IMR-90 (cell line): ENCODE results near the gene USP6NL. TPM values are rescaled to one million over a fixed set of nuclear protein-coding genes. Genes with fewer than 3 reads are reported as not detected.

Experiments
- ATAC-seq: fragments of 200-7000 bp; cut with Tn5 transposase; 2 replicates; pipeline ENCODE4 v1.9.1; 2020; ENCODE audit warnings: low read depth, mild to moderate bottlenecking, moderate library complexity
- BruUV-seq: library from RNA; stranded (reverse); fragments of 400-500 nt; replicated peaks from 2 replicates; lab custom pipeline; 2021; lab: Mats Ljungman, UMichigan
- CTCF ChIA-PET: fragments of 300-600 bp; formaldehyde crosslinking; extraction: SDS; loops from one replicate; lab custom pipeline; 2021; ENCODE audit warnings: antibody characterized with exemption; lab: Yijun Ruan, JAX
- POLR2A ChIA-PET: fragments of 300-600 bp; sonication (Branson Sonifier 250); formaldehyde crosslinking; loops from one replicate; lab custom pipeline; 2022; ENCODE audit warnings: antibody characterized with exemption; ENCODE audit not compliant: unreplicated experiment; lab: Charles Lee
- DNase-seq: peaks from one replicate; pipeline ENCODE4 v3.0.0; 2013
- H2AFZ ChIP-seq: replicated peaks from 2 replicates; pipeline ENCODE3; 2013; ENCODE audit warnings: low read length, mild to moderate bottlenecking; ENCODE audit not compliant: poor library complexity
- H2AK5ac ChIP-seq: 2 replicates; pipeline ENCODE4 v1.6.1; 2013; ENCODE audit warnings: low read depth, low read length, inconsistent platforms
- H2AK9ac ChIP-seq: replicated peaks from 2 replicates; pipeline ENCODE3; 2013; ENCODE audit warnings: mild to moderate bottlenecking, low read depth, low read length, moderate library complexity; ENCODE audit not compliant: poor library complexity
- H2BK120ac ChIP-seq: 2 replicates; pipeline ENCODE4 v1.6.1; 2013; ENCODE audit warnings: low read depth, low read length, inconsistent platforms
- H2BK15ac ChIP-seq: 3 replicates; pipeline ENCODE4 v1.6.1; 2013; ENCODE audit warnings: low read depth, low read length, inconsistent platforms
- H2BK20ac ChIP-seq: 2 replicates; pipeline ENCODE4 v1.6.1; 2013; ENCODE audit warnings: low read depth, mild to moderate bottlenecking, inconsistent platforms, low read length, moderate library complexity
- H2BK5ac ChIP-seq: 2 replicates; pipeline ENCODE4 v1.6.1; 2013; ENCODE audit warnings: mild to moderate bottlenecking, low read depth, low read length, inconsistent platforms; ENCODE audit not compliant: poor library complexity, severe bottlenecking
- H3K14ac ChIP-seq: replicated peaks from 2 replicates; pipeline ENCODE4 v1.6.1; 2013; ENCODE audit warnings: low read depth, low read length, inconsistent platforms
- H3K18ac ChIP-seq: 2 replicates; pipeline ENCODE4 v1.6.1; 2013; ENCODE audit warnings: low read depth, low read length, control low read depth
- H3K23ac ChIP-seq: 2 replicates; pipeline ENCODE4 v1.6.1; 2013; ENCODE audit warnings: low read depth, low read length, inconsistent platforms
- H3K27ac ChIP-seq: 2 replicates; pipeline ENCODE4 v1.5.1; 2013; ENCODE audit warnings: mild to moderate bottlenecking, control low read depth, low read length; ENCODE audit not compliant: insufficient read depth
- H3K27me3 ChIP-seq: 2 replicates; pipeline ENCODE4 v1.6.1; 2013; ENCODE audit warnings: low read length; ENCODE audit not compliant: control insufficient read depth, insufficient read depth
- H3K36me3 ChIP-seq: 2 replicates; pipeline ENCODE4 v1.6.1; 2013; ENCODE audit warnings: low read length, mixed read lengths; ENCODE audit not compliant: control insufficient read depth, insufficient read depth
- H3K4ac ChIP-seq: 2 replicates; pipeline ENCODE4 v1.6.1; 2013; ENCODE audit warnings: low read depth, low read length, inconsistent platforms
- H3K4me1 ChIP-seq: 2 replicates; pipeline ENCODE4 v1.6.1; 2013; ENCODE audit warnings: low read length, mixed read lengths; ENCODE audit not compliant: control insufficient read depth, insufficient read depth
- H3K4me2 ChIP-seq: 2 replicates; pipeline ENCODE4 v1.6.1; 2013; ENCODE audit warnings: low read depth, mild to moderate bottlenecking, control low read depth, low read length, moderate library complexity
- H3K4me3 ChIP-seq: 2 replicates; pipeline ENCODE4 v1.5.1; 2013; ENCODE audit warnings: low read depth, mild to moderate bottlenecking, control low read depth, low read length, moderate library complexity; ENCODE audit not compliant: insufficient read depth
- H3K56ac ChIP-seq: 2 replicates; pipeline ENCODE4 v1.6.1; 2013; ENCODE audit warnings: low read length, inconsistent platforms; ENCODE audit not compliant: insufficient read depth; ENCODE audit errors: extremely low read depth
- H3K79me1 ChIP-seq, 2 experiments: 2 replicates each; pipeline ENCODE4 v1.6.1; 2013; ENCODE audit warnings: low read length in 2 of 2, inconsistent platforms in 1 of 2, low read depth in 1 of 2
- H3K9ac ChIP-seq: 2 replicates; pipeline ENCODE4 v1.6.1; 2013; ENCODE audit warnings: low read depth, low read length, control low read depth
- H3K9me1 ChIP-seq: 2 replicates; pipeline ENCODE4 v1.6.1; 2013; ENCODE audit warnings: low read length, inconsistent platforms; ENCODE audit not compliant: insufficient read depth
- H3K9me3 ChIP-seq: 2 replicates; pipeline ENCODE4 v1.6.1; 2013; ENCODE audit warnings: low read length; ENCODE audit not compliant: control insufficient read depth, insufficient read depth
- H4K20me1 ChIP-seq: 2 replicates; pipeline ENCODE4 v1.6.1; 2013; ENCODE audit warnings: low read length, inconsistent platforms; ENCODE audit not compliant: insufficient read depth
- H4K5ac ChIP-seq: 2 replicates; pipeline ENCODE4 v1.6.1; 2013; ENCODE audit warnings: mild to moderate bottlenecking, low read depth, low read length, control low read depth
- H4K8ac ChIP-seq, 2 experiments: 2 replicates each; pipeline ENCODE4 v1.6.1; 2013; ENCODE audit warnings: low read depth in 2 of 2, low read length in 2 of 2, control low read depth in 1 of 2, inconsistent platforms in 1 of 2
- H4K91ac ChIP-seq: 2 replicates; pipeline ENCODE4 v1.6.1; 2013; ENCODE audit warnings: low read depth, low read length, inconsistent platforms; ENCODE audit not compliant: insufficient read depth
- BHLHE40 ChIP-seq: fragments of 150-350 bp; IDR thresholded peaks from 2 replicates; pipeline ENCODE4 v1.6.1; 2016; ENCODE audit warnings: mild to moderate bottlenecking, low read depth, low read length
- MAFK ChIP-seq: IDR thresholded peaks from 2 replicates; pipeline ENCODE4 v1.6.1; 2012; ENCODE audit warnings: low read depth, low read length, improper control_type of control experiment
- MAZ ChIP-seq: IDR thresholded peaks from 2 replicates; pipeline ENCODE4 v1.6.1; 2012; ENCODE audit warnings: low read depth, mild to moderate bottlenecking, low read length, improper control_type of control experiment, moderate library complexity, borderline replicate concordance
- POLR2A ChIP-seq: IDR thresholded peaks from 2 replicates; pipeline ENCODE4 v1.6.1; 2012; ENCODE audit warnings: mild to moderate bottlenecking, low read depth, low read length
- RCOR1 ChIP-seq: IDR thresholded peaks from 2 replicates; pipeline ENCODE4 v1.6.1; 2012; ENCODE audit warnings: mild to moderate bottlenecking, low read length, improper control_type of control experiment; ENCODE audit not compliant: insufficient replicate concordance
- WGBS, 2 experiments: methylation state at CpG; one replicate each; pipeline versions ENCODE4 v1.1.5 to v1.1.7; 2013; ENCODE audit warnings: missing lambda C conversion rate in 2 of 2; ENCODE audit not compliant: insufficient read length in 1 of 2; ENCODE audit errors: extremely low coverage in 2 of 2; 5-methylcytosine and 5-hydroxymethylcytosine counted together
- dilution Hi-C: fragments of 300-500 bp; cut with HindIII; formaldehyde crosslinking; loops from one replicate; pipeline ENCODE4 v1.14.3; 2018; ENCODE audit warnings: low sequenced_read_pairs; ENCODE audit not compliant: unreplicated experiment
- in situ Hi-C: fragments of 300-500 bp; cut with MboI; formaldehyde crosslinking; loops from 3 replicates; pipeline ENCODE4 v1.14.3; 2019; ENCODE audit warnings: low sequenced_read_pairs, inconsistent platforms, mixed read lengths
- intact Hi-C: fragments of 100-400 bp; cut with micrococcal nuclease; formaldehyde crosslinking; loops from 2 replicates; pipeline ENCODE4 v1.10.0; 2022
- polyA plus RNA-seq, 3 experiments: library from polyadenylated mRNA; depleted of rRNA; stranded (reverse); fragments of >200 nt; gene quantifications; 2 replicates each; pipeline ENCODE4 v1.2.3, GENCODE V29; 2012; ENCODE audit warnings: low replicate concordance in 1 of 3
- total RNA-seq: library from RNA; depleted of rRNA; stranded (reverse); fragments of >200 nt; gene quantifications from 2 replicates; pipeline ENCODE4 v1.2.3, GENCODE V29; 2012
- TF ChIP-seq, protein P1 (sequence below): fragments of 150-350 bp; IDR thresholded peaks from 2 replicates; pipeline ENCODE4 v1.6.1; 2016; ENCODE audit warnings: low read depth, mild to moderate bottlenecking, low read length, moderate library complexity, borderline replicate concordance

USP6NL gene
- total and polyA plus RNA-seq, 2 of the 4 experiments (the other 2 are of a cell fraction) = 7.8 to 9.1 TPM

DNA sequence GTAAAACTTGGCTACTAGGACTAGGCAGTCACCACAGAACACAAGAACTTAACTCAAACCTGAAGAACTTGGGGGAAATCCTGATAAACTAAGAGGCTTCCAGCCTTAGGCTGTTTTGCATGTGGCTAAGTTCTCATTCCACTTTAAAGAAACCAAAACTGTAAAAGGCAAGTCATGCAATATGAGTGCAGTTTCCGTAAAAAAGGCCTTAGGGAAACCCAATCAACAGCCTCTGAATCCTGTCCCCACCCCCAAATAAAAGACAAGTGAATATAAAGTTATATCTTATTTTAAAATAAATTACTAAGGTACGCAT is 95.1 kb downstream of the USP6NL start:
- H4K8ac ChIP-seq = no peak overlapping the region
- ChIA-PET POLR2A (no interaction called here), CTCF (interaction anchor here (0.9 to 2.8 kb wide), 4 partner anchors 9 to 241 kb away, joined by 3 to 23 read pairs (median 10); no protein-coding TSS in a partner anchor)
- H3K56ac ChIP-seq = no peak overlapping the region
- H3K14ac ChIP-seq = no peak overlapping the region
- H3K23ac ChIP-seq = no peak overlapping the region
- intact Hi-C loops (loop anchor here (5.0 kb wide), 2 partner anchors 96 to 466 kb away; partner anchors contain the start of gene USP6NL), dilution Hi-C loops (no loop called here), in situ Hi-C loops (loop anchor here (5.0 to 10.0 kb wide), 2 partner anchors 206 to 238 kb away; no protein-coding TSS in a partner anchor)
- no peak overlapping the region for H2AFZ ChIP-seq
- H4K91ac ChIP-seq = no peak overlapping the region
- no CpG with 5 or more reads among the region's 2 CpGs for WGBS, 2 experiments
- no peak overlapping the region for H3K9ac ChIP-seq
- ATAC-seq (no peak), DNase-seq (no peak)
- no peak overlapping the region for H3K27ac ChIP-seq
- no peak overlapping the region for H2BK20ac ChIP-seq
- H3K27me3 ChIP-seq = no peaks in the 10 kb centered on the region
- H3K9me1 ChIP-seq = no peaks in the 10 kb centered on the region
- no peak overlapping the region for H4K5ac ChIP-seq
- H2BK15ac ChIP-seq = no peak overlapping the region
- no peak overlapping the region for H2AK9ac ChIP-seq
- no peaks in the 10 kb centered on the region for H3K4me1 ChIP-seq
- no peak overlapping the region for H2BK5ac ChIP-seq
- no peak overlapping the region for H3K4me3 ChIP-seq
- no peak overlapping the region for H2BK120ac ChIP-seq
- BruUV-seq = no TSS peak
- no peak overlapping the region for H3K18ac ChIP-seq
- TF ChIP-seq POLR2A (no peak), BHLHE40 (no peak), RCOR1 (no peak), MAFK (no peak), MAZ (no peak)
- TF ChIP-seq, protein P1, sequence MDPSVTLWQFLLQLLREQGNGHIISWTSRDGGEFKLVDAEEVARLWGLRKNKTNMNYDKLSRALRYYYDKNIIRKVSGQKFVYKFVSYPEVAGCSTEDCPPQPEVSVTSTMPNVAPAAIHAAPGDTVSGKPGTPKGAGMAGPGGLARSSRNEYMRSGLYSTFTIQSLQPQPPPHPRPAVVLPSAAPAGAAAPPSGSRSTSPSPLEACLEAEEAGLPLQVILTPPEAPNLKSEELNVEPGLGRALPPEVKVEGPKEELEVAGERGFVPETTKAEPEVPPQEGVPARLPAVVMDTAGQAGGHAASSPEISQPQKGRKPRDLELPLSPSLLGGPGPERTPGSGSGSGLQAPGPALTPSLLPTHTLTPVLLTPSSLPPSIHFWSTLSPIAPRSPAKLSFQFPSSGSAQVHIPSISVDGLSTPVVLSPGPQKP = no peak
- H3K4ac ChIP-seq = no peak overlapping the region
- H3K79me1 ChIP-seq = peaks cover 0 to 2% of the 10 kb centered on the region in 2 experiments; a peak in 1 of 4 replicates
- H2AK5ac ChIP-seq = no peak overlapping the region
- no peaks in the 10 kb centered on the region for H3K36me3 ChIP-seq
- no peaks in the 10 kb centered on the region for H3K9me3 ChIP-seq
- no peaks in the 10 kb centered on the region for H4K20me1 ChIP-seq
- no peak overlapping the region for H3K4me2 ChIP-seq
